T-helper 2 cell treated with Interferon-gamma antibody and Interleukin-4, amounts not matched to agents 5 μg/mL and 100 μg/mL, for 36 hours (primary cell): ENCODE measurements around the gene ABHD10.

Experiments
- DNase-seq: peaks from one replicate; pipeline ENCODE4 v3.0.0; 2021; ENCODE audit warnings: low spot score
- H3K27ac Mint-ChIP-seq: one replicate; pipeline ENCODE4 v1.8.0; 2021; ENCODE audit warnings: mild to moderate bottlenecking, mixed read lengths
- H3K27me3 Mint-ChIP-seq: one replicate; pipeline ENCODE4 v1.8.0; 2021; ENCODE audit warnings: low read depth, mixed read lengths
- H3K36me3 Mint-ChIP-seq: one replicate; pipeline ENCODE4 v1.8.0; 2021; ENCODE audit warnings: low read depth, mixed read lengths
- H3K4me1 Mint-ChIP-seq: one replicate; pipeline ENCODE4 v1.8.0; 2021; ENCODE audit warnings: low read depth, mixed read lengths
- H3K4me3 Mint-ChIP-seq: one replicate; pipeline ENCODE4 v1.8.0; 2022; ENCODE audit warnings: mild to moderate bottlenecking, moderate library complexity, mixed read lengths
- H3K9me3 Mint-ChIP-seq: one replicate; pipeline ENCODE4 v1.8.0; 2021; ENCODE audit warnings: mixed read lengths

ABHD10 gene

GRCh38 chr3:111972891-111973290 is 5.9 kb upstream of the ABHD10 start:
- peaks cover 19% of the 10 kb centered on the region for H3K27me3 Mint-ChIP-seq
- H3K4me3 Mint-ChIP-seq, result no peak overlapping the region
- peaks cover 1% of the 10 kb centered on the region for H3K4me1 Mint-ChIP-seq
- H3K27ac Mint-ChIP-seq, result no peak overlapping the region
- H3K36me3 Mint-ChIP-seq, result no peaks in the 10 kb centered on the region
- H3K9me3 Mint-ChIP-seq, result no peaks in the 10 kb centered on the region
- DNase-seq, result no peak

DNA sequence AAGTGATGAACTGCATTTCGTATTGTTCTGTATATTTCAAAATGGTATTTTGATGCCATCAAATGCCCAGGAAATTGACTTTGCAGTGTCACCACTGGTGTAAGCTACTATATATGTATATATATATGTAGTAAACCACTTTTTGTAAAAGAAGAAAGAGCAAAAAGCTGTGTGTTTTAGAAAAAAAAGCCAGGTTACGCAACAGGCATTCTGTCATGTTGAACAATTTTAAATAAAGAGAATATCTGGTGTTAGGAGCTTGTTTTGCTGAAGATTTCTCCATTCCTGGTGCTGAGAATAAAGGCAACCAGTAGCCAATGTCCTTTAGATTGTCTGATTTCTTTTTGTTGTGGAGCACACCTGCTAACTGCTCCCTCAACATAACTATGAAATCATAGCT is 3.7 kb upstream of the ABHD10 start:
- H3K36me3 Mint-ChIP-seq, result peaks cover 2% of the 10 kb centered on the region

DNA sequence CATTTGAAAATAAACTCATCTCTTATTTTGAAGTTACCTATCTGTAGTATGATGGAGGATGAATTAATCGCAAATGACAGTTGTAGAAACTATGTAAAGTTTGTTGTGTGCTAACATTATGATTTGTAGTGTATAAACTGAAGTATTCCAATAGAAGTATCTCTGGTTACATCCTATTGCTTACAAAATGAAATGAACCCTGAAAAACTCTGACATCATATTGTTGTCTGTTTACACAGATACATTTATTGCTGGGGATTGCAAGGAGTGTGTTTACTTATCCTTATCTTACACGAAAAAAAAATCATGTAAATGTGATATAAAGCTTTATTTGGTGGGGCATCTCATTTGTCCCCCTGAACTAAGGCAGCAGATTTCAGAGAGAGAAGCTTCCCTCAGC is 2.6 kb upstream of the ABHD10 start:
- Mint-ChIP-seq H3K4me1 (peaks cover 20% of the 10 kb centered on the region), H3K4me3 (no peak overlapping the region), H3K27ac (no peak overlapping the region), H3K9me3 (no peaks in the 10 kb centered on the region), H3K36me3 (peaks cover 2% of the 10 kb centered on the region), H3K27me3 (peaks cover 19% of the 10 kb centered on the region)
- no peak for DNase-seq

More for the DNA sequence above, 3.7 kb upstream of the ABHD10 start:
- Mint-ChIP-seq H3K4me3 (no peak overlapping the region), H3K4me1 (peaks cover 12% of the 10 kb centered on the region), H3K27ac (no peak overlapping the region), H3K27me3 (peaks cover 19% of the 10 kb centered on the region), H3K9me3 (no peaks in the 10 kb centered on the region)
- DNase-seq, result no peak

GRCh38 chr3:111979434-111980038 is 710 bp downstream of the ABHD10 start:
- peak overlapping the region; percentile 85 for H3K4me3 Mint-ChIP-seq
- DNase-seq, result no peak
- peaks cover 39% of the 10 kb centered on the region for H3K4me1 Mint-ChIP-seq
- H3K36me3 Mint-ChIP-seq, result peaks cover 18% of the 10 kb centered on the region
- no peaks in the 10 kb centered on the region for H3K9me3 Mint-ChIP-seq
- H3K27ac Mint-ChIP-seq, result peak overlapping the region; percentile 82
- H3K27me3 Mint-ChIP-seq, result peaks cover 10% of the 10 kb centered on the region

GRCh38 chr3:111980716-111981456 is 2.1 kb downstream of the ABHD10 start:
- DNase-seq, result no peak
- H3K4me3 Mint-ChIP-seq, result peak overlapping the region; percentile 85
- no peak overlapping the region for H3K27ac Mint-ChIP-seq
- peaks cover 30% of the 10 kb centered on the region for H3K36me3 Mint-ChIP-seq
- H3K4me1 Mint-ChIP-seq, result peaks cover 53% of the 10 kb centered on the region
- H3K9me3 Mint-ChIP-seq, result no peaks in the 10 kb centered on the region
- H3K27me3 Mint-ChIP-seq, result peaks cover 9% of the 10 kb centered on the region

- Mint-ChIP-seq H3K36me3 (peaks cover 34% of the 10 kb centered on the region), H3K9me3 (no peaks in the 10 kb centered on the region), H3K4me3 (peak overlapping the region; percentile 33), H3K27ac (no peak overlapping the region), H3K4me1 (peaks cover 54% of the 10 kb centered on the region), H3K27me3 (peaks cover 4% of the 10 kb centered on the region)
- DNase-seq, result no peak
Observed at GRCh38 chr3:111981457-111981763, 2.6 kb downstream of the ABHD10 start.

GRCh38 chr3:111984636-111985298 is 5.9 kb downstream of the ABHD10 start:
- peaks cover 56% of the 10 kb centered on the region for H3K36me3 Mint-ChIP-seq
- H3K9me3 Mint-ChIP-seq, result no peaks in the 10 kb centered on the region
- peak overlapping the region; percentile 12 for H3K27ac Mint-ChIP-seq
- DNase-seq, result no peak
- no peaks in the 10 kb centered on the region for H3K27me3 Mint-ChIP-seq
- H3K4me1 Mint-ChIP-seq, result peaks cover 62% of the 10 kb centered on the region
- H3K4me3 Mint-ChIP-seq, result no peak overlapping the region

DNA sequence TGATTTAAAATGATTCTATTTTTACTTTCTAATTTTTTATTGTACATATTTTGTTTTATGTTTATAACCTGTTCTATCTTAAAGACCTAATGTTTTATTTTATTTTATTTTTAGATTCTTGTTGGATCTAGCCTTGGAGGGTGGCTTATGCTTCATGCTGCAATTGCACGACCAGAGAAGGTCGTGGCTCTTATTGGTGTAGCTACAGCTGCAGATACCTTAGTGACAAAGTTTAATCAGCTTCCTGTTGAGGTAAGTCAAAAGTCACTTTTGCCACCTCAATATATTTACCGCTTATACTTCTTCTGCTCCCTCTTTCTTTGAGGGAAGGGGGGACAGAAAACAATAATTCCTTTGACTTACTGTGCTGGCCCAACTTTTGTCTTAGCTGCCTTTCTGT is 8.0 kb downstream of the ABHD10 start:
- H3K36me3 Mint-ChIP-seq, result peaks cover 58% of the 10 kb centered on the region
- H3K27ac Mint-ChIP-seq, result no peak overlapping the region
- no peak for DNase-seq
- no peaks in the 10 kb centered on the region for H3K9me3 Mint-ChIP-seq
- no peaks in the 10 kb centered on the region for H3K27me3 Mint-ChIP-seq
- peaks cover 46% of the 10 kb centered on the region for H3K4me1 Mint-ChIP-seq
- no peak overlapping the region for H3K4me3 Mint-ChIP-seq

GRCh38 chr3:111989061-111989678 is 10.3 kb downstream of the ABHD10 start:
- Mint-ChIP-seq H3K4me3 (no peak overlapping the region), H3K36me3 (peaks cover 54% of the 10 kb centered on the region)

GRCh38 chr3:111993038-111993437 is 14.2 kb downstream of the ABHD10 start:
- Mint-ChIP-seq H3K9me3 (no peaks in the 10 kb centered on the region), H3K36me3 (peaks cover 25% of the 10 kb centered on the region), H3K27me3 (no peaks in the 10 kb centered on the region), H3K4me3 (no peak overlapping the region), H3K27ac (no peak overlapping the region), H3K4me1 (peaks cover 8% of the 10 kb centered on the region)
- no peak for DNase-seq

More at GRCh38 chr3:111989061-111989678, 10.3 kb downstream of the ABHD10 start:
- Mint-ChIP-seq H3K9me3 (no peaks in the 10 kb centered on the region), H3K4me1 (peaks cover 34% of the 10 kb centered on the region), H3K27ac (no peak overlapping the region), H3K27me3 (no peaks in the 10 kb centered on the region)
- no peak for DNase-seq

DNA sequence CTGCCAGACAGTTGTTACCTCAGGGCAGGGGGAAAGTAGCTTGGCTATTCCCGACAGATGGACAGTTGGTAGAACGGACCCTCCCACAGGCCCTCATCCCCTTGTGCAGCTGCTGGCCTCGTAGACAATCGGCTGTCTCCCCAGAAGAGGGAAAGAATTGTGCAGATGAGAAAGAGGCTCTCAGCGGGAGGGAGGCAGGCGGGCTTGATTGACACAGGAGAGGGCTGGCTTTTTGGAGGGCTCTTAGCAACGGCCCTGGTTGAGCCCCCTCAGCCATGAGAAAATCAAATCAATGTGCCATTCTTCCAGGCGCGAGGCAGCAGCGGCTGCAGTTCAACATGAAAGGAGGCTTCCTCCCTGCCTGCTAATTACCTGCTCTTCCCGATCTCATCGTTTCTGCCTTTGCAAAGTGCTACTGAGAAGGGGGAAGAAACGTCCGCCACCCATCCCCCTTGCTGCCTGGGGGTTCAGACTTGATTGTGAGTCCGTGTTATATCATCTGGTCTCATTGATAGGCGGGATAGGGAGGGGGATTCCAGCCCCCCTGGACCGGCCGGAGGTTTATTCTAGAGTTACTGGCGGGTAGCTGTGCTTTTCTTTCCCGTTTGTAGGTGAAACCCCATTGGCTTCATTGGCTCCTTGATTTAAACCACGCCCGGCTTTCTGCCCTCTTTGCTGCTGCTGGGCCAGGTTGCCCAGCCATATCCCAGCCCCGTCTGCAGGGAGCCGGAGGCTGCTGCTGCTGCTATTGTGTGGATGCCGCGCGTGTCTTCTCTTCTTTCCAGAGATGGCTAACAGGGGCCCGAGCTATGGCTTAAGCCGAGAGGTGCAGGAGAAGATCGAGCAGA is 20.0 kb downstream of the ABHD10 start, which contains the start of gene TAGLN3:
Gene TAGLN3 (plus strand): TSS at position 287 of the 848 bp plus-strand sequence. CDS start 501 bp downstream, at position 788.
- Mint-ChIP-seq H3K9me3 (no peaks in the 10 kb centered on the region), H3K4me3 (peak within 1 kb of the TSS; percentile 67), H3K27me3 (no peaks in the 10 kb centered on the region), H3K36me3 (peaks cover 1% of the 10 kb centered on the region), H3K4me1 (peaks cover 27% of the 10 kb centered on the region), H3K27ac (no peak within 1 kb of the TSS)
- DNase-seq, result no peak

DNA sequence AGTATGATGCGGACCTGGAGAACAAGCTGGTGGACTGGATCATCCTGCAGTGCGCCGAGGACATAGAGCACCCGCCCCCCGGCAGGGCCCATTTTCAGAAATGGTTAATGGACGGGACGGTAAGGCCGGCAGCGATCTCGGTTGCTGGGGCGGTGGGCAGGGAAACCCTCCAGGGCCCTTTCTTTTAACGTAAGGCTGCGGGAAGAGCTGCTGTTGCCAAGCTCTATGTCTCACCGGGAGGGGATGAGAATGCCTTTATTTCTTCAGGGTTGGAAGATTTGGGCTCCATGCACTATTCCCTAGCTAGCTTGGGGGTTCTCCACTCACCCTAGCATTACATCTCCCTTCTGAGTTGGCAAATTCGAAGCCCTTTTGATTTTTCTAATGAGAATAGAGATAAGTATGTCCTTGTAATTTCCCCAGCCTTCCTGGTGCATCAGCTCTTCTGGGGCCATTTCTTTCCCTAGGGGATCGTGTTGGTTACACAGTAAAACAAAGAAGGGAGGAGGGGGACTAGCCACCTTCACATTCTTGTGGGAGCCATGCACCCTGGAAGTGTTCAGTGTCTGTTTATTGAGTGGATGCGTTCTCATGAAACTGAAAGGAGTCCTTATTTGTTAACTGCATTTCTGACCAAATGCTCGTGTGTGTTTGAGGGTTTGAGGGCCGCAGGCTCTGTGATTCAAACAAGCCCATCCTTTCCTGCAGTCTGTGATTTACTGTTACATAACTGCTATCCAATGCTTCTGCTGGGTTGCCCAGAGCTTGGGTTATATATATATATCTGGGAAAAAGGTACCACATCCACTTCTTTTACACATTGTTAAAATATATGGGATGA is 20.9 kb downstream of the ABHD10 start:
- Mint-ChIP-seq H3K4me1 (peaks cover 33% of the 10 kb centered on the region), H3K27me3 (no peaks in the 10 kb centered on the region), H3K36me3 (peaks cover 1% of the 10 kb centered on the region), H3K27ac (no peak overlapping the region), H3K9me3 (no peaks in the 10 kb centered on the region), H3K4me3 (peak overlapping the region; percentile 67)
- no peak for DNase-seq

DNA sequence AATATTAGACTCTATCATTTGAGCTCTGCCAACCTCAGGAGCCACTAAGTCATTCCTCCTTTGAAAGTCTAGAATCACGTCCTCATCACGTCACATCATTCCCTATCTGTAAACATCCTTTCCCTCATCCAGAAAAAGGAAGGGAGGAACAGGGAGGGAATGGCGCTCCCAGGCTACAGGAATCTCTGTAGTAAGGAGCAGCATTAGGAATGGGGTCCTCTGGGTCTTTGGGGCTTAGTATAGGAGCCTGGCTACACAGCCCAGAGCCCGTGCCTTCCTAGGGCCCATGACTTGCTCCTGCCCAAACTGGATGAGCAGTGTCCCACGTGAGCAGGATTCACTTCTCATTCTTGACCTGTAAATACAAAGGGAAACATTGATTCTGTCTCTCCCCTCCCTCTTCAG is 21.5 kb downstream of the ABHD10 start:
- peaks cover 37% of the 10 kb centered on the region for H3K4me1 Mint-ChIP-seq

More for the DNA sequence above, 21.5 kb downstream of the ABHD10 start:
- no peaks in the 10 kb centered on the region for H3K36me3 Mint-ChIP-seq
- no peak for DNase-seq
- H3K27ac Mint-ChIP-seq, result no peak overlapping the region
- H3K4me3 Mint-ChIP-seq, result no peak overlapping the region
- H3K27me3 Mint-ChIP-seq, result no peaks in the 10 kb centered on the region
- H3K9me3 Mint-ChIP-seq, result no peaks in the 10 kb centered on the region
